ENCODE results near the gene NKAIN2.
A peak's percentile ranks its signal among the peaks of the same experiment; 100 is the strongest.

The NKAIN2 gene

DNA sequence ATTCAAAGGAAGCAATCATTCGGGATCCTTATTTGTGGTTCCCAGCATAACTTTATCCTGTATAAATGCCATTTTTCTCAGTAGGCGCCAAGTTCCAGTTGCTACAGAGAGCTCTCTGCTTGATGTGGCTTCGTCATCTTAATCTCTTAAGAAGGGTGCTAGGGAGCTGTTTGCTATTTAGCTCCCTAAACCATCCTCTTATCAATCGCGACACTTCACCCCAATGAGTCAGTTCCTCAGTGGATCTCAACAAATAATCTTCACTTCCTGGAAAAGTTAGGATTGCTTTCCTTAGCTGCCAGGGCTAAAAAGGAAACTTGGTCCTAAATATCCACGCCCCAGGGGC lies 1.3 kb upstream of the NKAIN2 start:
- ATAC-seq, result peak; percentile 62
- TF ChIP-seq ZNF70 (CRISPR knock-in tag; IDR thresholded peaks at IDR 0.05) (no peak), TOX (CRISPR knock-in tag; IDR thresholded peaks at IDR 0.05; ENCODE audit: borderline replicate concordance) (no peak), ARNTL (CRISPR knock-in tag; IDR thresholded peaks at IDR 0.05; ENCODE audit: borderline replicate concordance, low read depth) (no peak), ZNF565 (CRISPR knock-in tag; conservative IDR thresholded peaks at IDR 0.05; ENCODE audit: low read depth) (no peak), ESRRG (CRISPR knock-in tag; IDR thresholded peaks at IDR 0.05) (no peak), CSDC2 (CRISPR knock-in tag; IDR thresholded peaks at IDR 0.05) (no peak), RARB (CRISPR knock-in tag; IDR thresholded peaks at IDR 0.05) (no peak), ZFP3 (CRISPR knock-in tag; IDR thresholded peaks at IDR 0.05) (no peak), TCF4 (CRISPR knock-in tag; IDR thresholded peaks at IDR 0.05; ENCODE audit: borderline replicate concordance) (no peak), PPARA (CRISPR knock-in tag; IDR thresholded peaks at IDR 0.05; ENCODE audit: borderline replicate concordance) (no peak), ZC3H10 (CRISPR knock-in tag; IDR thresholded peaks at IDR 0.05) (no peak), ZNF8 (CRISPR knock-in tag; IDR thresholded peaks at IDR 0.05) (no peak)
- TF ChIP-seq, protein P1, sequence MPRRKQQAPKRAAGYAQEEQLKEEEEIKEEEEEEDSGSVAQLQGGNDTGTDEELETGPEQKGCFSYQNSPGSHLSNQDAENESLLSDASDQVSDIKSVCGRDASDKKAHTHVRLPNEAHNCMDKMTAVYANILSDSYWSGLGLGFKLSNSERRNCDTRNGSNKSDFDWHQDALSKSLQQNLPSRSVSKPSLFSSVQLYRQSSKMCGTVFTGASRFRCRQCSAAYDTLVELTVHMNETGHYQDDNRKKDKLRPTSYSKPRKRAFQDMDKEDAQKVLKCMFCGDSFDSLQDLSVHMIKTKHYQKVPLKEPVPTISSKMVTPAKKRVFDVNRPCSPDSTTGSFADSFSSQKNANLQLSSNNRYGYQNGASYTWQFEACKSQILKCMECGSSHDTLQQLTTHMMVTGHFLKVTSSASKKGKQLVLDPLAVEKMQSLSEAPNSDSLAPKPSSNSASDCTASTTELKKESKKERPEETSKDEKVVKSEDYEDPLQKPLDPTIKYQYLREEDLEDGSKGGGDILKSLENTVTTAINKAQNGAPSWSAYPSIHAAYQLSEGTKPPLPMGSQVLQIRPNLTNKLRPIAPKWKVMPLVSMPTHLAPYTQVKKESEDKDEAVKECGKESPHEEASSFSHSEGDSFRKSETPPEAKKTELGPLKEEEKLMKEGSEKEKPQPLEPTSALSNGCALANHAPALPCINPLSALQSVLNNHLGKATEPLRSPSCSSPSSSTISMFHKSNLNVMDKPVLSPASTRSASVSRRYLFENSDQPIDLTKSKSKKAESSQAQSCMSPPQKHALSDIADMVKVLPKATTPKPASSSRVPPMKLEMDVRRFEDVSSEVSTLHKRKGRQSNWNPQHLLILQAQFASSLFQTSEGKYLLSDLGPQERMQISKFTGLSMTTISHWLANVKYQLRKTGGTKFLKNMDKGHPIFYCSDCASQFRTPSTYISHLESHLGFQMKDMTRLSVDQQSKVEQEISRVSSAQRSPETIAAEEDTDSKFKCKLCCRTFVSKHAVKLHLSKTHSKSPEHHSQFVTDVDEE (CRISPR knock-in tag; IDR thresholded peaks at IDR 0.05), result no peak
- TF ChIP-seq, protein P2, sequence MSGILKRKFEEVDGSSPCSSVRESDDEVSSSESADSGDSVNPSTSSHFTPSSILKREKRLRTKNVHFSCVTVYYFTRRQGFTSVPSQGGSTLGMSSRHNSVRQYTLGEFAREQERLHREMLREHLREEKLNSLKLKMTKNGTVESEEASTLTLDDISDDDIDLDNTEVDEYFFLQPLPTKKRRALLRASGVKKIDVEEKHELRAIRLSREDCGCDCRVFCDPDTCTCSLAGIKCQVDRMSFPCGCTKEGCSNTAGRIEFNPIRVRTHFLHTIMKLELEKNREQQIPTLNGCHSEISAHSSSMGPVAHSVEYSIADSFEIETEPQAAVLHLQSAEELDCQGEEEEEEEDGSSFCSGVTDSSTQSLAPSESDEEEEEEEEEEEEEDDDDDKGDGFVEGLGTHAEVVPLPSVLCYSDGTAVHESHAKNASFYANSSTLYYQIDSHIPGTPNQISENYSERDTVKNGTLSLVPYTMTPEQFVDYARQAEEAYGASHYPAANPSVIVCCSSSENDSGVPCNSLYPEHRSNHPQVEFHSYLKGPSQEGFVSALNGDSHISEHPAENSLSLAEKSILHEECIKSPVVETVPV (CRISPR knock-in tag; IDR thresholded peaks at IDR 0.05), result no peak
- TF ChIP-seq, protein P3, sequence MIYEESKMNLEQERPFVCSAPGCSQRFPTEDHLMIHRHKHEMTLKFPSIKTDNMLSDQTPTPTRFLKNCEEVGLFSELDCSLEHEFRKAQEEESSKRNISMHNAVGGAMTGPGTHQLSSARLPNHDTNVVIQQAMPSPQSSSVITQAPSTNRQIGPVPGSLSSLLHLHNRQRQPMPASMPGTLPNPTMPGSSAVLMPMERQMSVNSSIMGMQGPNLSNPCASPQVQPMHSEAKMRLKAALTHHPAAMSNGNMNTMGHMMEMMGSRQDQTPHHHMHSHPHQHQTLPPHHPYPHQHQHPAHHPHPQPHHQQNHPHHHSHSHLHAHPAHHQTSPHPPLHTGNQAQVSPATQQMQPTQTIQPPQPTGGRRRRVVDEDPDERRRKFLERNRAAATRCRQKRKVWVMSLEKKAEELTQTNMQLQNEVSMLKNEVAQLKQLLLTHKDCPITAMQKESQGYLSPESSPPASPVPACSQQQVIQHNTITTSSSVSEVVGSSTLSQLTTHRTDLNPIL (CRISPR knock-in tag; IDR thresholded peaks at IDR 0.05; ENCODE audit: low read depth), result no peak

DNA sequence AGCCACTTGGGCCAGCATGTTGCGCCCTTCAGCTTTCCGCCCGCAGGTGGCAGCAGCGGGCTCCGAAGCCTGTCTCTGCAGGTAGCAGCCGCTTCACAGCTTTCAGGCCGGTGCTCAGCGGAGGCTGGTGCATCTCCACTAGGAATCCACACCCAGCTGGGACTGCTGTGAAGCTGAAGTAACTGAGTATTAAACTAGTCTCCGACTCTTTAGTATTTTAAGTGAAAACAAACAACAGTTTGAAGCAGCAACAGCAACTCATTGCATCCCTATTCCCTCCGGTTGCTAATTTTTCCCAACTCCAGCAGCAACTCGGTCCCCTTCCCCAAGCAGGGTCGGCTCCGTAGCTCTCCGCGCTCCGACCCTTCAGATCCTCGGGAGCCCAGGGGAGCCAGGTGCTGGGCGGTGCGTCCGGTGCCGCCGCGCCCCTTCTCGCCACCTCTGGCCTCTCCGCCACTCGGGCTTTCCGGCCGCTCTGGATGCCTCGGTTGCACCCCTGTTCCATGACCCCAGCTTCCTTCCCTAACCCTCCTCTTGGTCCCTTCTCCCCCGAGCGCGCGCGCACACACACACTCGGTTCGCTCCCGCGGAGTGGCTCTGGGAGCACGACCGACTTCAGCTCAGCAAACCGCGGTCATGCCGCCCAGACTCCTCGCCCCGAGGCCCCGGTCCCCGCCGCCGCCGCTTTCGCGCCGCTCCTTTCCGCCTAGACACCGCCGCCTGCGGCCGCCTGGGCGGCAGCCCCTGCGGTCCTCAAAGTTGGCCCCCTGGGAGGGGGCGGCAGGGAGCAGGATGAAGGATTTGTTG lies 765 bp upstream of the NKAIN2 start:
- ATAC-seq, result peak; percentile 100
- no peak for TF ChIP-seq ZNF8 (CRISPR knock-in tag; IDR thresholded peaks at IDR 0.05)
- TF ChIP-seq BACH2 (CRISPR knock-in tag; IDR thresholded peaks at IDR 0.05; ENCODE audit: borderline replicate concordance), result no peak
- no peak for TF ChIP-seq TCF4 (CRISPR knock-in tag; IDR thresholded peaks at IDR 0.05; ENCODE audit: borderline replicate concordance)
- no peak for TF ChIP-seq SNAI2 (CRISPR knock-in tag; IDR thresholded peaks at IDR 0.05)
- TF ChIP-seq ARNTL (CRISPR knock-in tag; IDR thresholded peaks at IDR 0.05; ENCODE audit: borderline replicate concordance, low read depth), result no peak
- TF ChIP-seq, protein P4, sequence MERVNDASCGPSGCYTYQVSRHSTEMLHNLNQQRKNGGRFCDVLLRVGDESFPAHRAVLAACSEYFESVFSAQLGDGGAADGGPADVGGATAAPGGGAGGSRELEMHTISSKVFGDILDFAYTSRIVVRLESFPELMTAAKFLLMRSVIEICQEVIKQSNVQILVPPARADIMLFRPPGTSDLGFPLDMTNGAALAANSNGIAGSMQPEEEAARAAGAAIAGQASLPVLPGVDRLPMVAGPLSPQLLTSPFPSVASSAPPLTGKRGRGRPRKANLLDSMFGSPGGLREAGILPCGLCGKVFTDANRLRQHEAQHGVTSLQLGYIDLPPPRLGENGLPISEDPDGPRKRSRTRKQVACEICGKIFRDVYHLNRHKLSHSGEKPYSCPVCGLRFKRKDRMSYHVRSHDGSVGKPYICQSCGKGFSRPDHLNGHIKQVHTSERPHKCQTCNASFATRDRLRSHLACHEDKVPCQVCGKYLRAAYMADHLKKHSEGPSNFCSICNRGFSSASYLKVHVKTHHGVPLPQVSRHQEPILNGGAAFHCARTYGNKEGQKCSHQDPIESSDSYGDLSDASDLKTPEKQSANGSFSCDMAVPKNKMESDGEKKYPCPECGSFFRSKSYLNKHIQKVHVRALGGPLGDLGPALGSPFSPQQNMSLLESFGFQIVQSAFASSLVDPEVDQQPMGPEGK (CRISPR knock-in tag; IDR thresholded peaks at IDR 0.05; ENCODE audit: borderline replicate concordance), result no peak
- no peak for TF ChIP-seq ZFP3 (CRISPR knock-in tag; IDR thresholded peaks at IDR 0.05)
- TF ChIP-seq ZNF70 (CRISPR knock-in tag; IDR thresholded peaks at IDR 0.05), result no peak
- TF ChIP-seq ZFP30 (CRISPR knock-in tag; IDR thresholded peaks at IDR 0.05), result no peak
- TF ChIP-seq ZNF565 (CRISPR knock-in tag; conservative IDR thresholded peaks at IDR 0.05; ENCODE audit: low read depth), result no peak
- TF ChIP-seq ZC3H10 (CRISPR knock-in tag; IDR thresholded peaks at IDR 0.05), result no peak
- no peak for TF ChIP-seq ISL1 (CRISPR knock-in tag; IDR thresholded peaks at IDR 0.05)
- TF ChIP-seq, protein P5, sequence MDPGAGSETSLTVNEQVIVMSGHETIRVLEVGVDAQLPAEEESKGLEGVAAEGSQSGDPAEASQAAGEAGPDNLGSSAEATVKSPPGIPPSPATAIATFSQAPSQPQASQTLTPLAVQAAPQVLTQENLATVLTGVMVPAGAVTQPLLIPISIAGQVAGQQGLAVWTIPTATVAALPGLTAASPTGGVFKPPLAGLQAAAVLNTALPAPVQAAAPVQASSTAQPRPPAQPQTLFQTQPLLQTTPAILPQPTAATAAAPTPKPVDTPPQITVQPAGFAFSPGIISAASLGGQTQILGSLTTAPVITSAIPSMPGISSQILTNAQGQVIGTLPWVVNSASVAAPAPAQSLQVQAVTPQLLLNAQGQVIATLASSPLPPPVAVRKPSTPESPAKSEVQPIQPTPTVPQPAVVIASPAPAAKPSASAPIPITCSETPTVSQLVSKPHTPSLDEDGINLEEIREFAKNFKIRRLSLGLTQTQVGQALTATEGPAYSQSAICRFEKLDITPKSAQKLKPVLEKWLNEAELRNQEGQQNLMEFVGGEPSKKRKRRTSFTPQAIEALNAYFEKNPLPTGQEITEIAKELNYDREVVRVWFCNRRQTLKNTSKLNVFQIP (CRISPR knock-in tag; IDR thresholded peaks at IDR 0.05; ENCODE audit: borderline replicate concordance, low read depth), result no peak
- TF ChIP-seq RARB (CRISPR knock-in tag; IDR thresholded peaks at IDR 0.05), result no peak
- TF ChIP-seq, protein P1 (CRISPR knock-in tag; IDR thresholded peaks at IDR 0.05), result no peak
